GM12864 (cell line): ENCODE measurements around the gene SFMBT2.

Experiments used
- DNase-seq: peaks from one replicate; pipeline ENCODE4 v3.0.0-alpha.2; 2011; ENCODE audit warnings: low read depth
- H3K4me3 ChIP-seq: 2 replicates; pipeline ENCODE4 v1.5.1; 2011; ENCODE audit warnings: mild to moderate bottlenecking, low read depth, low read length, control low read depth
- TF ChIP-seq, protein P1 (sequence below): IDR thresholded peaks from 2 replicates; pipeline ENCODE4 v1.5.1; 2011; ENCODE audit warnings: low read depth, mild to moderate bottlenecking, moderate library complexity, low read length, control low read depth, inconsistent platforms; ENCODE audit errors: missing control alignments

SFMBT2 gene

DNA sequence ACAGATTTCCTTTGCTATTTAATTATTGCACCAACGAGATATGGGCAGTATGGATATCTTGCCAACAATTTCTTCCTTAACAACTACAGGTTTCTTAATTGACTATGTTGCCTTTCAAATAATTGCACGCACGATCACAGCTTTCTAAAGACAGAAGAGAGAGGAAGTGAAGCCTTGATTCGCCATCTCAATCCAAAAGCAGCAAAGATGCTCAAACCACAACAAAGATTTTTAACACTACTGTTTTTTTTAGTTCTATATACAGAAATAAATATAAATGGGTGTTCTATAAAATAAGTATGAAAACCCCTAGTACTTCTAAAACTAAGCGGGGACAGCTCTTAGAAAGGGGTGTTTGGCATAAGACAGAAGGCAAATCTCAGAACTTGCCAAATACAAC lies 251.3 kb downstream of the SFMBT2 start:
- no peak for DNase-seq
- TF ChIP-seq, protein P1, sequence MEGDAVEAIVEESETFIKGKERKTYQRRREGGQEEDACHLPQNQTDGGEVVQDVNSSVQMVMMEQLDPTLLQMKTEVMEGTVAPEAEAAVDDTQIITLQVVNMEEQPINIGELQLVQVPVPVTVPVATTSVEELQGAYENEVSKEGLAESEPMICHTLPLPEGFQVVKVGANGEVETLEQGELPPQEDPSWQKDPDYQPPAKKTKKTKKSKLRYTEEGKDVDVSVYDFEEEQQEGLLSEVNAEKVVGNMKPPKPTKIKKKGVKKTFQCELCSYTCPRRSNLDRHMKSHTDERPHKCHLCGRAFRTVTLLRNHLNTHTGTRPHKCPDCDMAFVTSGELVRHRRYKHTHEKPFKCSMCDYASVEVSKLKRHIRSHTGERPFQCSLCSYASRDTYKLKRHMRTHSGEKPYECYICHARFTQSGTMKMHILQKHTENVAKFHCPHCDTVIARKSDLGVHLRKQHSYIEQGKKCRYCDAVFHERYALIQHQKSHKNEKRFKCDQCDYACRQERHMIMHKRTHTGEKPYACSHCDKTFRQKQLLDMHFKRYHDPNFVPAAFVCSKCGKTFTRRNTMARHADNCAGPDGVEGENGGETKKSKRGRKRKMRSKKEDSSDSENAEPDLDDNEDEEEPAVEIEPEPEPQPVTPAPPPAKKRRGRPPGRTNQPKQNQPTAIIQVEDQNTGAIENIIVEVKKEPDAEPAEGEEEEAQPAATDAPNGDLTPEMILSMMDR: no peak
- no peak overlapping the region for H3K4me3 ChIP-seq

DNA sequence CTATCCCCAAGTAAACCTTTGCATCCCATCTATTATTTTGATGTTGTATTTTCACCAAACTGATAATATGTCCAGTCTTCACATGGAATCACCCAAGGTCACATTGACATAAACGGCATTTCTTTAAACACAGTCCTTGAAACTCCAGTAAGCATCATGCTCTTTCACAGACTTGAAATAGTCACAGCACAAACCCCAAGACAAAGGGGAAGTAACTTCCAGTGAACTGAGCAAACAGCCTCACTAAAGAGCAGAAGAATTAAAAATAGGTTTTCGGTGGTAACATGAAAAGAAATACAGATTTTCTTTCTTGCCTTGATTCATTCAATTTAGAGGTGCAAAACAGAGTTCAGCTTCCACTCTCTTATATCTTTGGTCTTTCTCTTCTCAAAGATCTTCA lies 253.7 kb downstream of the SFMBT2 start:
- DNase-seq: peak; percentile 16
- no peak overlapping the region for H3K4me3 ChIP-seq

DNA sequence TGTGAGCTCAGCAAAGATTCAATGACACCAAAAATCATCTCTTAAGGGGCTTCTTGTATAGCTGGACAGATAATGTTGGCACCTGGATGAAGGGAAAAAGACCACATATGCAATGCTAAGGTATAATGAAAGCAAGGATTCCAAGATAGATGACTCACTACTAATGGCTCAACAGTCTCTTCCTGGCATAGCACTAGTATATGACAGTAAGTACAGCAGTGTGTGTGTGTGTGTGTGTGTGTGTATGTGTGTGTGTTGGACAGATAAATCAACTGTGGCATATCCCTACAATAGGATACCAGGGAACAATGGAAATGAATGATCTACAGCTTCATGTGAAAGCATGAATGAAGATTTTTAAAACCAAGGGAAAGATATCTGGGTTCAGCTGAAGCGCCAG lies 257.1 kb downstream of the SFMBT2 start:
- no peak overlapping the region for H3K4me3 ChIP-seq
- TF ChIP-seq, protein P1: no peak
- DNase-seq: no peak

More for the DNA sequence above, 253.7 kb downstream of the SFMBT2 start:
- TF ChIP-seq, protein P1: no peak

DNA sequence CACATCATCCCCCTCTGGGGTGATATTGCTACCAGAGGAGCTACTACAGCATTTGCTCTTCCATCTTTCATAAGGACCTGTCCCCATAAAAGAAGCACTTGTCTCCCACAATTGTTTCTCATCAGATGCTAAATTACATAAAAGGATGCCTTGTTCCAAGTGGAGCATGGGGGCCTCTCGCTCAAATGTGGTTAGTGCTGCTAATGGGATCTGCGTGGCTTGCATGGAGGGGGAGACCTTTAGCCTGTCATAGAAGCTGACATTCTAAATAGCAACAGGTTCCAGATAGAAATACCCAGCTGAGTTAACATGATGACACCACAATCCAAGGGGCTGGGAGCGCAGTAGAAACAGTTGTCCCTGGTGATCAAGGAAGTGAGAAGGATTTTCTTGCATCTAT lies 257.9 kb downstream of the SFMBT2 start:
- H3K4me3 ChIP-seq: no peak overlapping the region
- TF ChIP-seq, protein P1: no peak
- DNase-seq: no peak

DNA sequence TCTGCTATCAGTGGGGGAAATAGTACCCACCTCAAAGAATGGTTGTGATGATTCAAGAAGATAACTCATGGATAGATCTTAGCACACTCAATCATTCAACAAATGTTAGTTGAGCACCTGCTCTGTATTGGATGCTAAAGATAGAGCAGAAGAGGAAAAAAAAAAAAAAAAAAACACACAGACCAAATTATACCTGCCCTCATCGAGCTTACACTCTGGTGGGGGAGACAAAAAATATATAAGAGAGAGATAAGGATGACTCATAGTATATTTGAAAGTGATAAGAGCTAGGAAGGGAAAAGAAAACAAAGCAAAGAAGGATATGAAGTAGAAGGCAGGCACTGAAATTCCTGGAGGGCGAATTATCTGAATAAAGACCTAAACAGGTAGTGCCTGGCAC lies 258.5 kb downstream of the SFMBT2 start:
- TF ChIP-seq, protein P1: no peak

DNA sequence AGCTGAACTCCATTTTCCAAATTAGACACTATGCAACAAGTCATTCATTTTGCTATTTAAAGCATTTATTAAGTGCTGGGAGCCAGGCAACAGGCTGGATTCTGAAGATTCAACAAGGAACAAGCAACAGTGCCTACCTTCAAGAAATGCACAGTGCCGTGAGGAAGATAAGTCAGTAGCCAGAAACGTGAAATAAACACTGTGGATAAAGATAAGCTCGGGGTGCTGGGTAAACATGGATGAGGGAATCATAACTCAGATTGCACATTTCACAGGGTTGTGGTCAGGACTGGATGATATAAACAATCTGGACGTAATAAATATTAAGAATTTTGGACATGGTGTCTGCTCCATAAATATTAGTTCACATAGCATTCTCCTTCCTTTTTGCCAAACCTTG lies 259.3 kb downstream of the SFMBT2 start:
- DNase-seq: no peak
- no peak overlapping the region for H3K4me3 ChIP-seq
- TF ChIP-seq, protein P1: no peak

More for the DNA sequence above, 258.5 kb downstream of the SFMBT2 start:
- no peak for DNase-seq
- H3K4me3 ChIP-seq: no peak overlapping the region

DNA sequence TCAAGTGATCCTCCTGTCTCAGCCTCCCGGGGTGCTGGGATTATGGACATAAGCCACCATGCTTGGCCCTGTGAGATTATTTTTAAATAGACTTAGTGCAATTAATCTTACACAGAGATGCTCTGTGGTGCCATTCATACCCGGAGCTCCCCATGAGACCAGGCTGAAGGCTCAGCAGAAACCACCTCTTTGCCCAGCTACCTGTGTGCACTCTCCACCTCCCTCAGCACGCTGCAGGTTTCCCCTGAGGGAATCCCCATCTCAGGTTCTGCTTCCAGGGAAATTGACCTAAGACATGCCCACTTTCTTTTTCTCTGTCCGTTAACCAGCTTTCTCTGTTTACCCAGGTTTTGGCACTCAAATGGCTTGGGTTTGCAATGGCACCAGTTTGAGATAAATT lies 260.5 kb downstream of the SFMBT2 start:
- DNase-seq: no peak
- TF ChIP-seq, protein P1: no peak
- no peak overlapping the region for H3K4me3 ChIP-seq
